Progenitor cell of endocrine pancreas (in vitro differentiated cells): ENCODE results near the gene KLF2. TPM values are rescaled to one million over a fixed set of nuclear protein-coding genes. Genes with fewer than 3 reads are reported as not detected.
A peak's percentile ranks its signal among the peaks of the same experiment; 100 is the strongest.

Experiments
- DNase-seq: peaks from one replicate; pipeline ENCODE4 v3.0.0; 2021; ENCODE audit warnings: low spot score; ENCODE audit not compliant: unreplicated experiment
- H3K27ac Mint-ChIP-seq: 2 replicates; pipeline ENCODE4 v1.8.0; 2021; ENCODE audit warnings: mild to moderate bottlenecking, moderate library complexity, mixed read lengths
- H3K27me3 Mint-ChIP-seq: 2 replicates; pipeline ENCODE4 v1.8.0; 2021; ENCODE audit warnings: mixed read lengths
- H3K36me3 Mint-ChIP-seq: 2 replicates; pipeline ENCODE4 v1.8.0; 2022; ENCODE audit warnings: mixed read lengths; ENCODE audit not compliant: insufficient read depth
- H3K4me1 Mint-ChIP-seq: 2 replicates; pipeline ENCODE4 v1.8.0; 2021; ENCODE audit warnings: low read depth, mixed read lengths
- H3K4me3 Mint-ChIP-seq: 2 replicates; pipeline ENCODE4 v1.8.0; 2021; ENCODE audit warnings: low read depth, mild to moderate bottlenecking, moderate library complexity, mixed read lengths
- H3K9me3 Mint-ChIP-seq: 2 replicates; pipeline ENCODE4 v1.8.0; 2021; ENCODE audit warnings: low read depth, mixed read lengths
- CTCF ChIP-seq: fragments of 200-600 bp; sonication (generic); IDR thresholded peaks from one replicate; pipeline ENCODE4 v1.5.0; 2021; ENCODE audit warnings: antibody characterized with exemption, mild to moderate bottlenecking; ENCODE audit not compliant: unreplicated experiment
- total RNA-seq: library from RNA; stranded (reverse); gene quantifications from 2 replicates; pipeline ENCODE4 v1.2.1, GENCODE V29; 2021

Gene KLF2
- total RNA-seq, 1 donor from 2014 or later: 2.7 TPM

GRCh38 chr19:16363133-16363851, 38.7 kb downstream of the KLF2 start:
- no peak overlapping the region for H3K4me3 Mint-ChIP-seq
- no peak for TF ChIP-seq CTCF
- no peak for DNase-seq
- H3K9me3 Mint-ChIP-seq: no peaks in the 10 kb centered on the region
- H3K27ac Mint-ChIP-seq: no peak overlapping the region
- no peaks in the 10 kb centered on the region for H3K27me3 Mint-ChIP-seq
- no peaks in the 10 kb centered on the region for H3K4me1 Mint-ChIP-seq
- H3K36me3 Mint-ChIP-seq: peaks cover 6% of the 10 kb centered on the region

GRCh38 chr19:16363852-16364230, 39.2 kb downstream of the KLF2 start:
- no peaks in the 10 kb centered on the region for H3K4me1 Mint-ChIP-seq
- no peak overlapping the region for H3K27ac Mint-ChIP-seq
- no peak overlapping the region for H3K4me3 Mint-ChIP-seq
- DNase-seq: no peak
- H3K27me3 Mint-ChIP-seq: no peaks in the 10 kb centered on the region
- no peaks in the 10 kb centered on the region for H3K9me3 Mint-ChIP-seq
- H3K36me3 Mint-ChIP-seq: peaks cover 6% of the 10 kb centered on the region
- TF ChIP-seq CTCF: no peak

GRCh38 chr19:16364231-16364865, 39.7 kb downstream of the KLF2 start:
- H3K4me3 Mint-ChIP-seq: no peak overlapping the region
- H3K27me3 Mint-ChIP-seq: no peaks in the 10 kb centered on the region
- H3K4me1 Mint-ChIP-seq: no peaks in the 10 kb centered on the region
- no peak for DNase-seq
- TF ChIP-seq CTCF: no peak
- no peaks in the 10 kb centered on the region for H3K9me3 Mint-ChIP-seq
- H3K36me3 Mint-ChIP-seq: peaks cover 3% of the 10 kb centered on the region
- peak overlapping the region; percentile 69 for H3K27ac Mint-ChIP-seq

GRCh38 chr19:16365300-16365996, 40.8 kb downstream of the KLF2 start:
- H3K9me3 Mint-ChIP-seq: no peaks in the 10 kb centered on the region
- H3K36me3 Mint-ChIP-seq: peaks cover 3% of the 10 kb centered on the region
- no peak for TF ChIP-seq CTCF
- no peak overlapping the region for H3K4me3 Mint-ChIP-seq
- no peak for DNase-seq
- H3K4me1 Mint-ChIP-seq: no peaks in the 10 kb centered on the region
- no peaks in the 10 kb centered on the region for H3K27me3 Mint-ChIP-seq
- no peak overlapping the region for H3K27ac Mint-ChIP-seq

GRCh38 chr19:16366056-16366432, 41.4 kb downstream of the KLF2 start:
- Mint-ChIP-seq H3K4me1 (peaks cover 2% of the 10 kb centered on the region), H3K9me3 (no peaks in the 10 kb centered on the region), H3K36me3 (no peaks in the 10 kb centered on the region), H3K27ac (peak overlapping the region; percentile 29), H3K4me3 (no peak overlapping the region), H3K27me3 (no peaks in the 10 kb centered on the region)
- DNase-seq: no peak
- TF ChIP-seq CTCF: no peak
